Activated CD8-positive, alpha-beta memory T cell treated with anti-CD3 and anti-CD28 coated beads, Interleukin-2, amount 50 U/mL, for 48 hours (primary cell): ENCODE results near the gene SELENBP1.

Source experiments
- DNase-seq: peaks from one replicate; pipeline ENCODE4 v3.0.0-alpha.2; 2020

SELENBP1 gene

GRCh38 chr1:151343587-151343986 is 28.9 kb downstream of the SELENBP1 start:
- DNase-seq: no peak

DNA sequence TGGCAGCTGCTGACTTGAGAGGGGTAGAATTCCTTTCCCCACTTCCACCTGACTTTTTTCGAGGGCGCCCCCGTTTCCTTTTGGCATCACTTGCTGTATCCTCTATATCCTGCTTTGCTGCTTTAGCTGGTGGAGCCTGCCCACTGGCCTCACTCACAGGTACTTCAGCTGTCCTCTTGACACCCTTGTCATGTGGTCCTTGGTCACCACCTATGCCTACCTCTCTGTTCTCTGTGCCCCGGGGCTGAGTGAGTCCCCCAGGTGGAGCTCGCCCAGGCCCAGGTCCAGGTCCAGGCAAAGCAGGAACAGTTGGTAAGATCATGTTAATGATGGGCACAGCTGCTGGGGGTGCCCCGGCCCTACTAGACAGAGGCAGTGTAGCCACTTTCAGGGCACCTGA is 29.9 kb downstream of the SELENBP1 start:
- DNase-seq: no peak

- DNase-seq: no peak
These were observed 30.5 kb downstream of the SELENBP1 start for GRCh38 chr1:151342021-151342420.

GRCh38 chr1:151340870-151341754 is 31.4 kb downstream of the SELENBP1 start:
- DNase-seq: no peak

DNA sequence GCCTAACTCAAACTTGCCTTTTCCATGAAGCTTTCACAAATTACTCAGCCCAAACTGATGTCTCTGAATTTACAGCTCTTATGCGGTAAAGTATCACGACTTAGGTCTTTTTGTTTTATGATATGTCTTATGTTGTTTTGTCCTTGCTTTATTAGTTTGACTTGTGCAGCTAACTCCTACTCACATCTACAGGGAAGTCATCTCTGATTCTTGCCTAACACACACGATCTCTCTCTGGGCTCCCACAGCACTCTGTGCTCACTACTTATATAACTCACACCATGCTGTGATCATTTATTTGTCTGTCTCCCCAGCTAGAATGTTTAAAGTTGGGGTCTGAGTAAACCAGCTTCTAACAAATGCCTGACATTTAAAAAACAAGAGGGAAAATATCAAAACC is 35.9 kb downstream of the SELENBP1 start:
- DNase-seq: no peak

DNA sequence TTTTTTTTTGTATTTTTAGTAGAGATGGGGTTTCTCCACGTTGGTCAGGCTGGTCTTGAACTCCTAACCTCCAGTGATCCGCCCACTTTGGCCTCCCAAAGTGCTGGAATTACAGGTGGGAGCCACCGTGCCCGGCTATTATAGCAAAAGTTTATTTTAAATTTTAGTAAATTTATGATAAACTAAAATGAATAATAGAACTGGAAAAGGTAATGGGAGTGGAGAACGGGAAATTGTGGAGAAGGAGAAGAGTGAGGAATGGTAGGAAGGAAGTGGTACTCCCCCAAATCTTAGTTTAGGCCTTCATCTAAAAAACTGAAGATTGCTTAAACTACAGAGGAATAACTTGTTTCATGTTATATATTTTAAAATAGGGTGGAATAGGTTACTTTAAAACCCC is 37.7 kb downstream of the SELENBP1 start:
- DNase-seq: no peak

DNA sequence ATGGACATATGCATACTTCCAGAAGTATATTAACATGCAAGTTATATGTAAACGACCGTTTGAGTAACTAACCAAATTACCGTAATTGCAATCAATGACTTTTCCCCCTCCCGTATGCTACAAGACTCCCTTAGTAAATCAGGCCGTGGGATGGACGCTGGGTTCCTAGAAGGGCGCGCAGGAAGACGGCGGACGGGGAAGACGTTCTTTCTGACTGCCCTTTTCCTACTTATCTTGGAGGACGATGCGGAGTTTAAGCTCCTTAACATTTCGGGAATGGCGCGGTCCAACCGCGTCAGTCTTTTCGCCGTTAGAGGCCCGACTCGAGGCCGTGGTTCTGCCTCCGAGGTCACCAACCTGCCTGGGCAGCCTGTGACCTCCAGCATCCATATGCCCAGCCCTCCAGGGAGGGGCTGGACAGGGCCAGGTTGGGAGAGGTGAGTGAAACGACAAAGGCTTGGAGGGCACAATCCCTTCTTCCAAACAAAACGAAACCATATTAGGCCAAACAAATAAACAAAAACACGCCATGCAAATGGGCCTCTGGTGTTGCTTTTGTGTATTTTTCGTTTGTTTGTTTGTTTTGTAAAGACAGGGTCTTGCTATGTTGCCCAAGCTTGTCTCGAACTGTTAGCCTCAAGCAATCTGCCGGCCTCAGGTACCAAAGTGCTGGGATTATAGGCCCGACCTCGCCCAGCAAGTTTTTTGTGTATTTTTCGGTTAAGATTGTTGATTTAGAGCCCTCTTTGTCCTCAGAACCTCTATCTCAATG is 44.4 kb downstream of the SELENBP1 start:
- DNase-seq: peak; percentile 62

DNA sequence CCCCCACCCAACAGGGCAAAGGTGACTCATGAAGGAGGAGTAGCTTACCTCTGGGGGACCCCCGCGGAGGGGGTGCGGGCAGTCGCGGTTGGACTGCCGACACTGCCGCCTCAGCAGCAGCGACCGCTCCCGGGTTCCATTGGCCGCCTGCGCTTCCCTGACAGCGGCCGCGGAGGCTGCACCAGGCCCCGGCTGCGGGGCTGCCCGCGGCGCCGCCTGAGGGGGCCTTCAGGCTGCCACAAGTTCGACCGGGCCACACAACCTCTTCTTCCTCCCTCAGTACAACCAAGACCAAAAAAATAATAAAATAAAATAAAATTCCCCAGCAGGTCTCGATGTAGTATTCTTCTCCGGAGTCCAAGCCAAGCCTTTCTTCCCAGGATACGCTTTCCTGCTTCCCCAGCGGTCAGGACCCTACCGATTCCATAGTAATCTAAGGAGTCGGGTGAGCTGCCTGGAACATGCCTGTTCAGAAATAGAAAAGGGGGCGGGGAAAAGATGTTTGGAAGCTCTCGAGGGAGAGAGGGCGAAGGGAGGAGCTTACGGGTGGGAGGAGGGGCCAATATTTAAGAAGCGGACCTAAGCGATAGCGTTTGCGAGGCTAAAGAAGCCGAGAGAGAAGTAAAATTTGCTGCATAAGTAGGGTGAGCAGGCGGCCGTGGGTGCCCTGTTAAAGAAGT is 45.1 kb downstream of the SELENBP1 start, which contains the start of gene PI4KB:
Gene PI4KB, minus strand, starts transcription at position 194 of the 680 bp plus-strand sequence. CDS start 10,935 bp downstream, outside the sequence.
- peak; percentile 86 for DNase-seq

DNA sequence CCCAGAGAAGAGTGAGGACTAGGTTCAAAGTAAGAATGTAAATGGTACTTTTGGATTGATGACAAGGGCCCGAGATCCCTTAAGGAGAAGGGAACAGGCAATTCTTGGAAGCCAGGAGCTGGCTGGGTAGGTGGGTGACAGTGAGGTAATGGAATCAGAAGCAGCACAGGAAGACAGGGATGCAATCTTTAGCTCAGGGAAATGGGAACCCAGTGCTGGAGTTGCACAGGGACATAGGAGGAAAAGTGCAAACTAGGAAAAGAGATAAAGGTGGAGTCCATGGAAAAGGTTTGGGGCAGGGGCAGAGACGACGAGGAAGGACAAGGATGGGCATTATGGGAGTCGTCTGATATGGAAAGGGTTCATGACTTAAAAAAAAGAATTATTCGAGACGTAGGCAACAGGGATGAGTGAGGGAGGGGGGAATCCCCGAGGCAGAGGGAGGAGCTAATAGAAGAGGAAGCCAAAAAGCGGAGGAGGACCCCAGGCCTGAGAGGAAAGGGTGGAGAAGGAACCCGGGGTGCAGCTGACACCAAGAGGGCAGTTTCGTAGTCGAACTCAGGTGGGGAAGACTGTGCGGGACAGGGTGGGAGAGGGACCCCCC is 45.8 kb downstream of the SELENBP1 start:
- DNase-seq: no peak

GRCh38 chr1:151325646-151326429 is 46.7 kb downstream of the SELENBP1 start:
- no peak for DNase-seq

DNA sequence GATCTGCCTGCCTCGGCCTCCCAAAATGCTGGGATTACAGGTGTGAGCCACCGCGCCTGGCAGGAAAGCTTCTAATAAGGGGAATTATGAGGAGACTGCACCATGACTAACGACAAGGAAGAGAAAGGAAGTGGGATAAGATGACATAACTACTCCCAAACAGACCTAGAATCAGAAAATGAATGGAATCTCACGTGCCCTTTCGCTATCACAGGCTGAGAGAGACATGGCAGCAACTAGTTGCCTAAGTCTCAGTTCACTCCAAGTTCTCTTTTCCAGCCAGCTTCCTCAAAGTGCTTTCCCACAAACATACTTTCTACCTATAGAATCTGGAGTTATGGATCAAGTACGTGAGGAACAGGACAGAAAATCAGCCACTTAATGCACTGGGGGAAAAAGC is 47.3 kb downstream of the SELENBP1 start:
- DNase-seq: no peak

GRCh38 chr1:151324390-151324930 is 48.0 kb downstream of the SELENBP1 start:
- no peak for DNase-seq

DNA sequence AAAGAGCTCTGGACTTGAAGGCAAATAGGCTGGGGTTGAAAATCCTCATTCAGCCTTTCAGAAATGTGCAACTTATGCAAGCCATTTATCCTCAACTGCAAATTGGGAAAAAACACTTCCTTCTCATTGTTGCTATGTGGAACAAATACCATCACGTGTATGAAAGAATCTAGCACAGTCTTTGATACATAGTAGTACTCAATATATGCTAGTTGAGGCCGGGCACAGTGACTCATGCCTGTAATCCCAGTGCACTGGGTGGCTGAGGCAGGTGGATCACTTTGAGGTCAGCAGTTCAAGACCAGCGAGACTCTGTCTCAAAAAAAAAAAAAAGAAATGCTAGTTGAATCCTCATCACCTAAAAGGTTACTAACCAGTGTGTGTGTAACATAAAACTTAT is 53.5 kb downstream of the SELENBP1 start:
- DNase-seq: no peak

DNA sequence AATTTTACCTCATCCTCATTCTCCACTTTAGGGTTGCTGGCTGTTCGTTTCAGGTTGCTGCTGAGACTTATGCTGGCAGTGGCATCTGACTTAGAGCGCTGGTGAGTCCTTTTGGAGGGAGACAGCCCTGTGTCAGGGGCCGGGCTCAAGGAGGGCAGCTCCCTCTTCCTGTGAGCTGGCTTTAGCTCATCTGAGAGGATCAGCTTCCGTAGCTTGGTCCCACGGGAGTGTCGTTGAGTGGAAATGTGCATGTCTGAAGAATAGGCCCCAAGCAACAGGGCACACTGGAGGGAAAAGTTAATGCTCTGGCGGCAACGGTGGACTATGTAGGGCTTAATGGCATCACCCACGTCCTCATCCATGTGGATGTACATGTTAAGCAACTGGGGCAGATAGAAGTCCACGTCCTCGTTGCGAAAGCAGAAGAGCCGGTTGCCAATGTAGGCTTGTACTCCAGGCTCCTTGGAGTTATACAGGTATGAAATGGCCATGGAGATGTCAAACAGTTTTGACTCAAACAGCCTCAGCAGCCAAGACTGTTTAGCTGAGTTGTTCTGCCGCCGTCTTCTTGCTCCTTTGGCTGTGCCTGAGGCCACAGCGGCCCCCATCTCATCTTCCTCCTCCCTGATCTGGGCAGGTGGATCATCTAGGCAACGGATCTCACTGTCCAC is 56.8 kb downstream of the SELENBP1 start:
- no peak for DNase-seq
